Heart left ventricle (tissue), 13 donors: ENCODE data around the gene KLHL29.

ENCODE experiments used
- POLR2A ChIP-seq, 2 donors: fragments of 450-650 bp; IDR thresholded peaks; one replicate each; pipeline ENCODE4 v1.6.1; 2017; ENCODE audit warnings: antibody characterized with exemption in 2 of 2, mild to moderate bottlenecking in 2 of 2, moderate library complexity in 2 of 2
- TF ChIP-seq, protein P1 (sequence below), 12 donors: fragments of 200-600 bp; sonication (generic) in 4 of 12; IDR thresholded peaks; one replicate each; pipeline versions ENCODE4 v1.5.0 to v1.8.0; 2018 to 2022; ENCODE audit warnings: antibody characterized with exemption in 12 of 12, mild to moderate bottlenecking in 5 of 12
- donor health status: ischemic (EF 13 %, LVEDD 7.1; RV severe dilation, severe dysfunction).
- donor health status: DM: no; HTN: yes; CAD: no.
- donor health status: DM: no; HTN: no; CAD: no.
- donor health status: ischemic (EF 25% LVEDD 6.9; RV normal size, moderate dysfunction).
- donor health status: ischemic (EF 25% LVEDD 5.7; RV mildly dilated, moderate dysfunction).
- donor health status: ischemic (EF 35%, LVEDD 5.7; RV mildly dilated, moderate dysfunction).
- donor health status: nonischemic (EF 11% LVEDD 7.7; RV severe dilation, severe dysfunction).
- donor health status: DM: yes; HTN: yes; CAD: no.
- donor health status: PGD.
- donor health status: ischemic (EF 29% LVEDD 5.4; RV normal size, mild dysfunction).
- donor health status: nonischemic (EF 23%, LVEDD 6.1; RV moderate dilation, normal function).

DNA sequence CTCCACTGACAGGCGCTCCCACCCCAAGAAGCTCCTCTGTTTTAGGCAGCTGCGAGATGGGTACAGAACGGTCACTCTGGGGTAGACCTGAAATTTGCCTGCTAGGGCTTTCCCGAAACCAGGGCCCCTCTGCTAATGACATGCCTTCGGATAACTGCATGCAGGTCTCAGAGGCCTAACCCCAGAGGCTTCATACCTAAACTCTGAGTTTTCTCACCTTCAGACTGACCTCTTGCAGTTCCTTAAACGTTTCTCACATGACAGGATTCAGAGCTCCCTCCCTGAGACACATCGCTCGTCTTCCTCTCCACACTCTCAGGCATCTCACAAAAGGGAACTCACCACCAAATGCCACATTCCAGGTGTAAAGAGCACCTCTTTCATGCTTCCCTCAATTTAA is 11.3 kb upstream of the KLHL29 start:
- TF ChIP-seq, protein P1, sequence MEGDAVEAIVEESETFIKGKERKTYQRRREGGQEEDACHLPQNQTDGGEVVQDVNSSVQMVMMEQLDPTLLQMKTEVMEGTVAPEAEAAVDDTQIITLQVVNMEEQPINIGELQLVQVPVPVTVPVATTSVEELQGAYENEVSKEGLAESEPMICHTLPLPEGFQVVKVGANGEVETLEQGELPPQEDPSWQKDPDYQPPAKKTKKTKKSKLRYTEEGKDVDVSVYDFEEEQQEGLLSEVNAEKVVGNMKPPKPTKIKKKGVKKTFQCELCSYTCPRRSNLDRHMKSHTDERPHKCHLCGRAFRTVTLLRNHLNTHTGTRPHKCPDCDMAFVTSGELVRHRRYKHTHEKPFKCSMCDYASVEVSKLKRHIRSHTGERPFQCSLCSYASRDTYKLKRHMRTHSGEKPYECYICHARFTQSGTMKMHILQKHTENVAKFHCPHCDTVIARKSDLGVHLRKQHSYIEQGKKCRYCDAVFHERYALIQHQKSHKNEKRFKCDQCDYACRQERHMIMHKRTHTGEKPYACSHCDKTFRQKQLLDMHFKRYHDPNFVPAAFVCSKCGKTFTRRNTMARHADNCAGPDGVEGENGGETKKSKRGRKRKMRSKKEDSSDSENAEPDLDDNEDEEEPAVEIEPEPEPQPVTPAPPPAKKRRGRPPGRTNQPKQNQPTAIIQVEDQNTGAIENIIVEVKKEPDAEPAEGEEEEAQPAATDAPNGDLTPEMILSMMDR (IDR thresholded peaks at IDR 0.05) = no peak
- TF ChIP-seq POLR2A (IDR thresholded peaks at IDR 0.05) = no peak
